ENCODE measurements around the gene VILL.
"Not testable (repeated sequence)": the region's sequence is repeated elsewhere in the genome, so short reads cannot be mapped to it uniquely, and the experiment has no call there.

Gene VILL

GRCh38 chr3:37987315-37987697 lies 3.3 kb upstream of the VILL start:
- DNase-seq, result no peak

DNA sequence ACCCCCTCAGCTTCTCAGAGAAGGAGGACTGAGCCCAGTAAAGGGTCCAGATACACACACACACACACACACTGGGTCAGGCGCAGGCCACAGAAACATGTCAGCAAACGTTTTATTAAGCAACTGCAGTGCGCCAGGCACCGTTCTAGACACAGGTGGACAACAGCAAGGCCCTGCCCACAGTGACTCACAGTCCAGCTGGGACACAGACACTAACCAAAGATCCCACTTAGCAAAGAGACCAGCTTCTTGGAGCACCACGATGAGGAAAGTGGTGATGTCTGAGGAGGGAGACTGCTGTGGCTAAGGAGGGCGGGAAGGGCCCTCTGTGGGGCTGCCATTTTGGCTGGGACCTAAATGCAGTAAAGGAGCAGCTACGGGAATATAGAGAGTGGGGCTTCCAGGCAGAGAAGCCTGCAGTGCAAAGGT lies 2.8 kb upstream of the VILL start:
- DNase-seq, result no peak

DNA sequence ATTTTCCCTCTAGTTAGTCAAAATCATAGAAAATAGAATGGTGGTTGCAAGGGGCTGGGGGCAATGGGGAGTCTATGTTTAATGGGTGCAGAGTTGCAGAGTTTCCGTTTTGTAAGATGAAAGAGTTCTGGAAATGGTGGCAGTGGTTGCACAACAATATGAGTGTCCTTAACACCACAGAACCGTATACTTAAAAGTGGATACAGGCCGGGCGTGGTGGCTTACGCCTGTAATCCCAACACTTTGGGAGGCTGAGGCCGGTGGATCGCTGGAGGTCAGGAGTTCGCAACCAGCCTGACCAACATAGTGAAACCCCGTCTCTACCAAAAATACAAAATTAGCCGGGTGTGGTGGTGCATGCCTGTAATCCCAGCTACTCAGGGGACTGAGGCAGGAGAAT lies 2.2 kb upstream of the VILL start:
- DNase-seq, result not testable (repeated sequence)

DNA sequence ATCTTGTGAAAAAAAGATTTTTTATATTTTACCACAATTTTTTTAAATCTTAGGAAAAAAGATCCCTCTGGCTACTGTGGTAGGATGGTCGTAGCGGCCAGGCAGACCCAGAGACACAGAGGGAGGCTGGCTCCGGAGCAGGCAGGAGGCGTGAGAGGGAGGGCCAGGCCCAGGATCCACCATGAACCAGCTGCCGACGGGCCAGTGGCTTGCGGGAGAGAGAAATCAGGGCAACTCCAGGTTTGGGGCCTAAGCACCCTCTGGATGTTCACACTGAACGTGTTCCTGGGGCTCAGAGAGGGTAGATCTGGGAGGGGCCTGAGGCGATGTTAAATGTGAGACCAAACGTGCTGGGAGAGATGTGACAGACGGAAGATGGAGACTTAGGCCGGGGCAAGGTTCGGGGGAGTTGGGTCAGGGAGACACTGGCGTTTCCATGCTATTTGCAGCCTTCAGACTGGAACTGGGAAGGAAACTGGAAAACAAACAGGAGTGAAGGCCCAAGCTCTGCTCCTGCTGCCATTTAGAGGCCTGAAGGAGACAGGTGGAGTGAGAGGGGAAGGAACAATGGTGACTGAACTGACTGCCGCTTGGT lies 1.6 kb upstream of the VILL start:
- DNase-seq, result no peak

DNA sequence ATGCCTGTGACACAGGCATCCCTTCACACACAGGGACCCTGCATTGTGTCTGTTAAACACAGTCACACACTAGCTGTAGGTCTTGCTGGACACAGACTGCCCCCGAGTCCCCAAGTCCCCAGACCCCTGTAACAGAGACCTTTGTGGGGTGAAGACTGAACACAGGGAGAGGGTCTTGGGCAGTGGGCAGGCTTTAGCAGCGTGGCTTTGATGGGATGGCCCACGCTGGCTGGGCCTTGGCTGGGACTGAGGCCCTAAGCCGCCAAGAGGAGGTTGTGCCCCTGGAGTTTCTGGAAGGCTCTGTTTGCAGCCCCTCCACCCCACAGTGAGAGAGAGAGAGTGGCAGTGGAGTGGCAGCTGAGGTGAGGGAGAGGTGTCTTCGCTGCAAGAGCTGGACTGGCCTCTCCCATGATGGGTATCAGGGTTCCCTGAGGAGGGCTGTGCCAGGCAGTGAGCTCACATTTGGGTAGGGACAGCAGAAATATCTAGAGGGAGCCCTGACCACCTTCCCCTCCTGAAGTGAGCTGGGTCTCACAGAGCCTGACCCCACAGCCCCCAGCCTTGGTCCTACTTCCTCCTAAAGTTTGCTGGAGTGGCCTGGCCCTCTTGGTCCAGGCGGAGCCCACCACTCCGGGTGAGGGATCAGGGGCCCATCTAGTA lies 635 bp upstream of the VILL start:
- no peak for DNase-seq

- DNase-seq, result no peak
Observed at GRCh38 chr3:37991109-37991508, 523 bp downstream of the VILL start.

DNA sequence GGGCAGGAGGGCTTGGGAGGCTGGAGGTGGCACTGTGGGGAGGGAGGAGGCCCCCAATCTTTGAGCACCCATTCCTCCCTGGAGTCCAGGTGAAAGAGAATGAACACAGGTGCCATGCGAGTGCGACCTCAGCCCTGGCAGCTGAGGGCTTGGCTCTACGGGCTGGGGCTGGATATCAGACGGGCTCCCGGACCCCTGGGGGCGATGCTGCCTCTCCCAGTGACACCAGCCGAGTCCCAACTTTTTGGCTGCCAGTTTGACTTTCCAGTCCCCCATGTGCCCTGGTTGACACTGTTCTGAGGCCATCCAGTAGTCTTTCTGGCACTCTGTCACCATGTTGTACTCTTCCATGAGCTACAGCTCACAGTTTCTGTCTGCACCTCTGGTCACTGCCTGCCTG lies 1.2 kb downstream of the VILL start:
- no peak for DNase-seq

- DNase-seq, result no peak
Observed at GRCh38 chr3:37992271-37993066, 1.9 kb downstream of the VILL start.

DNA sequence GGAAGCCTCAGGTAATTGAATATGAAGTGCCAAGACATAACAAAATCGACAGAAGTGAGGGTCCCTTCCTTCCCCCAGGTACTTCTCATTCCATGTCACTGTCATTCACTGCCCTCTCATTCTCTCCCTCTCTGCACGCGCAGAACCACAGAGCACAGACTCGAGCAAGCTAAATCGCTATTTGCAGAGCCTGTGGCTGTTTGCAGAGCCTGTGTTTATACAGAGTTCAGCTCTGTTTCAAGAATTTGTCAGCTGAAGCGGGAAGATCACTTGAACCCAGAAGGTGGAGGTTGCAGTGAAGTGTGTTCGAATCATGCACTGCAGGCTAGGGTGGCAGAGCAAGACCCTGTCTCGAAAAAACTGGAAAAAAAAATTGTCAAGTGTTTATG lies 2.5 kb downstream of the VILL start:
- no peak for DNase-seq

GRCh38 chr3:37993460-37993819 lies 2.9 kb downstream of the VILL start:
- DNase-seq, result no peak

GRCh38 chr3:37993820-37994638 lies 3.4 kb downstream of the VILL start:
- peak; percentile 46 for DNase-seq

- DNase-seq, result no peak
Observed at GRCh38 chr3:37994639-37994972, 4.0 kb downstream of the VILL start.

DNA sequence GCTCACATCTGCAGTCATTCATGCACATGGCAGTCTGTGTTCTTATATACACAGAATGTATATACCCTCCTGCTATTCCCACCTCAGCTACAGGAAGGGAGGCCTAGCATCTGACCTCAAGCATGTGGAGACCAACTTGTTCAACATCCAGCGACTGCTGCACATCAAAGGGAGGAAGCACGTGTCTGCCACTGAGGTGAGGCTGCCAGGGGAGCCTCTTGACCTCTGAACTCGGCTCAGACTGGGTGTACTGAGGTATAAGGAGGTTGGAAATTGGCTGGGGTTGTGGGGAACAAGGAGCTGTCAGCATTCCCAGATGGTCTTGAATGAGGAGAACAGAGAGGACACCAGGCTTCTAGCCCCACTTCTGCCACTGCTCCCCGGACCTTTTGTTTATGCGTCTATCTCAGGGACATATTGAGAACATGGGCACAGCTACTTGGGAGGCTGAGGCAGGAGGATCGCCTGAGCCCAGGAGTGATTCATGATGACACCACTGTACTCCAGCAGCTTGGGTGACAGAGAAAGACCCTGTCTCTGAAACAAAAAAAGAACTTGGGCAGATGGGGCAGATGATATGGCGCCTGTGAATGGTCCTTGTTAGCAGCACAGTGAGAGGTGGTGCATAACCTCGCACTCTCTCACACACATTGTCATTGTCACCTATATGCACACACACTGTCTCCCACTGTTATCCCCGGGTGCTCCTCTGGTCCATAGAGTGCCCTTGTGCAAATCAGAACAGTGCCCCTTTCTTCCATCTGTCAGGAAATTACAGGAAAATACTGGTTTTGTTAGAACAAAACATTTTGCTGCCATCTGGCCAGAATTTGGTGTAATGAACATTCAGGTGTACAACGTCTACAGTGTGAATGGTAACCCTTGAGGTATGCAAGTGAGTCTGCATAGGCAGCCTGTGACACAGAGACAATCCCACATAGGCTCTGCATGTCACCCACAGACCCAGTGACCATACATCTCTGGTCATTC lies 5.4 kb downstream of the VILL start:
- DNase-seq, result peak; percentile 19

DNA sequence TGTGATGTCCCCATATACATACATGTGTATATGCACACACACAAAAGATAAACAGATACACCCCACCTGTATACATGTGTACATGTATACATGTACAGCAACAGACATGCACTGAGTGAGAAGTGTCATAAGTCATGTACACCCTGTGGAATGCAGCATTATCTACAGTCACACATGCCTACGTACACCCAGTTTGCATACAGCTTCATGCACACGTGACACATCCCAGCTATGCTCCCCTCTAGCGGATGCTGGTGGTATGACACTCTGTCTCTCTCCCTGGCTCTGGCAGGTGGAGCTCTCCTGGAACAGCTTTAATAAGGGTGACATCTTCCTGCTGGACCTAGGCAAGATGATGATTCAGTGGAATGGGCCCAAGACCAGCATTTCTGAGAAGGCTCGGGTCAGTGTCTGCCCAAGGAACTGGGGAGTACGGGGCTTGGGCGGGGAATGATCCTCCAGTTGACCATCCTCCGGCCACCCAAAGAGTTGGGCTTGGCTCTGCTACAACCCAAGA lies 6.3 kb downstream of the VILL start:
- DNase-seq, result peak; percentile 78

- DNase-seq, result no peak
Observed at GRCh38 chr3:37997342-37997741, 6.8 kb downstream of the VILL start.

DNA sequence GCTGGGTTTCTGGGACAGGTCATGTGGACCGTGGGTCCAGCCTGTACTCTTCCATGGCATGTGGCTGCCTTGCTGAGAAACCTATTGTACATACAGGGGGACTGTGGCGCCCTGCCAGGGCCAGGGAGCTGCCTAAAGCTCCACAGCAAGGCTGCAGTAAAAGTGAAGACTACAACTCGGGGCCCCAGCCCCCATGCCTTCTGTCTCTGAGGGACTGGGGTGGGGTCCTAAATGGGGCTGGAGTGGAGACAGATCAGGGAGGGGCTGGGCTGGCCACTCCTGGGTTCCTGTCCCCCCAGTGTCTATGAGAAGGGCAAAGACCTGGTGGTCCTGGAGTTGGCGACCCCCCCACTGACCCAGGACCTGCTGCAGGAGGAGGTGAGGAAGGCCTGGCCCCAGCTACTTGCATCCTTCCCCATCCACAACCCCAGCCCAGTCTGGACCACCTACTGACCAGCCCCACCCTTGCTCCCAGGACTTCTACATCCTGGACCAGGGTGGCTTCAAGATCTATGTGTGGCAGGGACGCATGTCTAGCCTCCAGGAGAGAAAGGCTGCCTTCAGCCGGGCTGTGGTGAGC lies 7.3 kb downstream of the VILL start:
- no peak for DNase-seq

DNA sequence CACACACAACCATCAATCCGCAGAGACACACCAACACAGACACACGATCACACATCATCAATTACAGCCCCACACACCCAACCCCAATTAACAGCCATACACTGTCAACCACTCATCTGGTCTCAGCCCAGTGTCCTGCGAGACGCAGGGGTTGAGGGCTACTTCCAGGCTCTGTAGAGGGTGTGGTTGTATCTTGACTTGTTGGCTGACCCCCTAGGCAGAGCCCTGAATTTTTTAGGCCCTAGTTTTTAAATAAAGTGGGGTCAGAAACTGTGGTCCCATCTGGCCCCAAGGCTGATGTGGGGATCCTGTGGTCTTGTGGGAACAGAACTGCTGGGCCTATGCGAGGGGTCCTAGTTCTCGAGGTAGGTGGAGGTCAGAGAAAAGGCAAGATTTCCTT lies 9.2 kb downstream of the VILL start:
- no peak for DNase-seq

DNA sequence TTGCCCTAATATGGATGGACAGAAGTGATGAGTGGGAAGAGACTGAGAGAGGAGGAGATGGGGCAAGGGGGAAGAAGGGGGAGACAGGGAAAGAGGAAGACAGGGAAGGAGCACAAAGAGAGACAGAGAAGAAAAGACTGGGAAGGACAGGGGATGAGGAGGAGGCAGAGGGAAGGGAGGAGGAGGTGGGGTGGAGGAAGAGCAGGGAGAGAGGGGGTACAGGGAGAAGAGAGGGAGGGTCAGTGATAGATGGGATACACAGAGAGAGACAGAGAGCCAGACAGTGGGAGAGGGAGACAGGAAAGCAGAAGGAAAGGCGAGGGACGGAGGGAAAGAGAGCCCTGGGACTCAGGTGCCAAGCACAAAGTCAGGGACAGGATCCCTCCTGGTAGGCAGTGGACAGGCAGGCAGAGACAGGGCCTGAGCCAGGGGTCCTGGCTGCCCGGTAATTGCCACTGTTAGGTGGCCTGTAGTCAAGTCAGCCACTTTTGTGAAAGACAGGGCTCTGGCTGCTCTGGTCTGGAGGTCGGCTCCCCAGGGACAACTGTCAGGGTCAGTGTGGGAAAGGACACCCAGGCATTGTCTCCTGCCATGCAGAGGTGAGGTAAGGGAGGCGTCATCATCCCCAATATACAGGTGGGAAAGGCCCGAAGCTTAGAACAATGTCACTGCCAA lies 9.8 kb downstream of the VILL start:
- no peak for DNase-seq

- DNase-seq, result no peak
Observed at GRCh38 chr3:38000965-38001455, 10.4 kb downstream of the VILL start.

- DNase-seq, result no peak
Observed at GRCh38 chr3:38001456-38002081, 11.0 kb downstream of the VILL start.

Data from T-helper 9 cell (primary cell).